Measurements from ENCODE around the gene PTCH1. TPM values are rescaled to one million over a fixed set of nuclear protein-coding genes. Genes with fewer than 3 reads are reported as not detected.
A peak's percentile ranks its signal among the peaks of the same experiment; 100 is the strongest.

Gene PTCH1
- polyA plus RNA-seq, 1 of the 3 experiments (the other 2 are of a cell fraction): 3.3 TPM

DNA sequence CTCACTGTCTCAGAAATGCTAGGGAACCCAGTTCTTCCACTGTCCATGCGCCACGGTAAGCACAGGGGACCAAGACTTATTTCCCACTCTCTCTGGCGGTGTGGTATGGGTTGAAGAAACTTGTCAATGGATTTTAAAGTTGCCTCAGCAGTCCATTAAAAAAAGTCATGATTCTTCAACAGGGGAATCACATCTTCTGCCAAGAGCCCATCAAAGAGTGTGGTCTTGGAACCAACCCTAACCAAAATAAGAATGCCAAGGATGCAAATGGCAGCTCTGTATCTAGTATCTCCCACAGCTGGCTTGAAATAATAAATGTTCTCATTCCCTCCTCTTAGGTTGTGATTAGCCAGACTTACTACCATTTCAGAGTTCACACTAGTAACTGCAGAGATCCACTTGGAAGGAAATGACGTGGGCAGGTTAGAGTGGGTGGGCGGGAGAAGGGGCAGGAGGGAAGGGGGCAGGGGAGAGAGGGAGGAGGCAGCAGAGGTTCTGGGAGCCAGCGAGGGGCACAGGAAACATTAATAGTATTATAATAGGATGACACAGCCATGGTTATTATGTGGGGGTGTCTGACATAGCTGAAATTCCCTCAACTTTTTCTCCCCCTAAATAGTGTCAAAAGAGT is 17.6 kb downstream of the PTCH1 start:
- Histone ChIP-seq H3F3A (replicated peaks; ENCODE audit: insufficient read depth) (peaks cover 7% of the 10 kb centered on the region), H3K4me2 (no peak overlapping the region), H3K9me3 (no peaks in the 10 kb centered on the region), H3K36me3 (replicated peaks in 1 of 2; ENCODE audit: control insufficient read depth in 1 of 2, insufficient read depth in 2 of 2, low read length in 1 of 2) (no peaks in the 10 kb centered on the region), H3K4me1 (ENCODE audit: control insufficient read depth in 1 of 2, insufficient read depth in 2 of 2, low read depth in 1 of 2, low read length in 1 of 2) (peaks cover 33 to 55% of the 10 kb centered on the region in 2 experiments), H3K79me2 (ENCODE audit: insufficient read depth) (peaks cover 5% of the 10 kb centered on the region; the same call in 1 of the 2 replicates), H3K9ac (no peak overlapping the region), H3K9me2 (no peaks in the 10 kb centered on the region), H3K4me3 (ENCODE audit: low read depth in 2 of 2, low read length in 1 of 2) (no peak overlapping the region), H3K27ac (ENCODE audit: low read depth in 2 of 2, low read length in 1 of 2) (peak overlapping the region in 1 of 2 experiments; percentile 72; a peak in 2 of 4 replicates), H2AFZ (ENCODE audit: low read depth) (no peak overlapping the region), H3K27me3 (ENCODE audit: insufficient read depth) (no peaks in the 10 kb centered on the region), H4K20me1 (ENCODE audit: insufficient read depth) (no peaks in the 10 kb centered on the region; the same call in 1 of the 2 replicates)
- 85% methylated on average over 6 of the region's 6 CpGs for WGBS (ENCODE audit: low lambda C conversion rate)
- no peak for DNase-seq
- ChIA-PET POLR2A (interaction anchor here (0.8 to 1.1 kb wide), 3 partner anchors 36 to 718 kb away, joined by 3 read pairs; no protein-coding TSS in a partner anchor), CTCF (interaction anchor here (0.7 to 1.5 kb wide), 2 partner anchors 40 to 74 kb away, joined by 3 to 4 read pairs; no protein-coding TSS in a partner anchor)
- TF ChIP-seq MXI1 (IDR thresholded peaks at IDR 0.05; ENCODE audit: low read depth, low read length) (no peak), RAD21 (IDR thresholded peaks at IDR 0.05; ENCODE audit: low read length) (no peak), GABPA (IDR thresholded peaks at IDR 0.05; ENCODE audit: low read depth) (no peak), SMC3 (IDR thresholded peaks at IDR 0.05; ENCODE audit: low read depth, low read length) (no peak), EZH2phosphoT487 (IDR thresholded peaks at IDR 0.05; ENCODE audit: borderline replicate concordance, low read depth) (no peak), JUND (IDR thresholded peaks at IDR 0.05) (no peak), NRF1 (IDR thresholded peaks at IDR 0.05; ENCODE audit: low read depth, low read length) (no peak), MEF2A (IDR thresholded peaks at IDR 0.05; ENCODE audit: borderline replicate concordance, low read depth) (no peak), FOXM1 (IDR thresholded peaks at IDR 0.05; ENCODE audit: low read depth) (no peak), POLR2AphosphoS5 (IDR thresholded peaks at IDR 0.05; ENCODE audit: low read depth, low read length) (no peak), RXRA (IDR thresholded peaks at IDR 0.05; ENCODE audit: borderline replicate concordance, low read depth) (no peak), TCF12 (IDR thresholded peaks at IDR 0.05) (no peak), FOSL2 (IDR thresholded peaks at IDR 0.05; ENCODE audit: borderline replicate concordance, low read depth) (no peak), FOXJ3 (CRISPR knock-in tag; IDR thresholded peaks at IDR 0.05) (no peak), RCOR1 (IDR thresholded peaks at IDR 0.05; ENCODE audit: low read length) (no peak)
- TF ChIP-seq, protein P1, sequence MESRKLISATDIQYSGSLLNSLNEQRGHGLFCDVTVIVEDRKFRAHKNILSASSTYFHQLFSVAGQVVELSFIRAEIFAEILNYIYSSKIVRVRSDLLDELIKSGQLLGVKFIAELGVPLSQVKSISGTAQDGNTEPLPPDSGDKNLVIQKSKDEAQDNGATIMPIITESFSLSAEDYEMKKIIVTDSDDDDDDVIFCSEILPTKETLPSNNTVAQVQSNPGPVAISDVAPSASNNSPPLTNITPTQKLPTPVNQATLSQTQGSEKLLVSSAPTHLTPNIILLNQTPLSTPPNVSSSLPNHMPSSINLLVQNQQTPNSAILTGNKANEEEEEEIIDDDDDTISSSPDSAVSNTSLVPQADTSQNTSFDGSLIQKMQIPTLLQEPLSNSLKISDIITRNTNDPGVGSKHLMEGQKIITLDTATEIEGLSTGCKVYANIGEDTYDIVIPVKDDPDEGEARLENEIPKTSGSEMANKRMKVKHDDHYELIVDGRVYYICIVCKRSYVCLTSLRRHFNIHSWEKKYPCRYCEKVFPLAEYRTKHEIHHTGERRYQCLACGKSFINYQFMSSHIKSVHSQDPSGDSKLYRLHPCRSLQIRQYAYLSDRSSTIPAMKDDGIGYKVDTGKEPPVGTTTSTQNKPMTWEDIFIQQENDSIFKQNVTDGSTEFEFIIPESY (IDR thresholded peaks at IDR 0.05; ENCODE audit: borderline replicate concordance, low read depth): no peak
- TF ChIP-seq, protein P2, sequence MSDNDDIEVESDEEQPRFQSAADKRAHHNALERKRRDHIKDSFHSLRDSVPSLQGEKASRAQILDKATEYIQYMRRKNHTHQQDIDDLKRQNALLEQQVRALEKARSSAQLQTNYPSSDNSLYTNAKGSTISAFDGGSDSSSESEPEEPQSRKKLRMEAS (IDR thresholded peaks at IDR 0.05; ENCODE audit: low read depth): no peak
- TF ChIP-seq, protein P3, sequence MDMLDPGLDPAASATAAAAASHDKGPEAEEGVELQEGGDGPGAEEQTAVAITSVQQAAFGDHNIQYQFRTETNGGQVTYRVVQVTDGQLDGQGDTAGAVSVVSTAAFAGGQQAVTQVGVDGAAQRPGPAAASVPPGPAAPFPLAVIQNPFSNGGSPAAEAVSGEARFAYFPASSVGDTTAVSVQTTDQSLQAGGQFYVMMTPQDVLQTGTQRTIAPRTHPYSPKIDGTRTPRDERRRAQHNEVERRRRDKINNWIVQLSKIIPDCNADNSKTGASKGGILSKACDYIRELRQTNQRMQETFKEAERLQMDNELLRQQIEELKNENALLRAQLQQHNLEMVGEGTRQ (IDR thresholded peaks at IDR 0.05; ENCODE audit: borderline replicate concordance, low read depth, low read length): no peak
